Adipocyte (in vitro differentiated cells): ENCODE measurements around the gene WNT2B.
"Not testable (repeated sequence)": the region's sequence is repeated elsewhere in the genome, so short reads cannot be mapped to it uniquely, and the experiment has no call there.

ENCODE experiments used
- DNase-seq: peaks from one replicate; pipeline ENCODE4 v3.0.0-alpha.2; 2015; ENCODE audit warnings: low read depth
- H3K27me3 ChIP-seq: replicated peaks from 2 replicates; pipeline ENCODE4 v1.7.0; 2013; ENCODE audit warnings: mild to moderate bottlenecking, low read length, moderate library complexity; ENCODE audit not compliant: control insufficient read depth, insufficient read depth
- H3K36me3 ChIP-seq: 2 replicates; pipeline ENCODE4 v1.7.0; 2013; ENCODE audit warnings: low read length, mild to moderate bottlenecking, moderate library complexity; ENCODE audit not compliant: control insufficient read depth, insufficient read depth, severe bottlenecking
- H3K4me1 ChIP-seq: 2 replicates; pipeline ENCODE4 v1.7.0; 2013; ENCODE audit warnings: mild to moderate bottlenecking, low read length, moderate library complexity; ENCODE audit not compliant: control insufficient read depth, insufficient read depth
- H3K4me3 ChIP-seq: 2 replicates; pipeline ENCODE4 v1.7.0; 2013; ENCODE audit warnings: mild to moderate bottlenecking, low read length, moderate library complexity
- H3K9ac ChIP-seq: 2 replicates; pipeline ENCODE4 v1.7.0; 2013; ENCODE audit warnings: mild to moderate bottlenecking, low read length, moderate library complexity
- H3K9me3 ChIP-seq: 2 replicates; pipeline ENCODE4 v1.7.0; 2013; ENCODE audit warnings: mild to moderate bottlenecking, low read length, moderate library complexity; ENCODE audit not compliant: control insufficient read depth

The WNT2B gene

DNA sequence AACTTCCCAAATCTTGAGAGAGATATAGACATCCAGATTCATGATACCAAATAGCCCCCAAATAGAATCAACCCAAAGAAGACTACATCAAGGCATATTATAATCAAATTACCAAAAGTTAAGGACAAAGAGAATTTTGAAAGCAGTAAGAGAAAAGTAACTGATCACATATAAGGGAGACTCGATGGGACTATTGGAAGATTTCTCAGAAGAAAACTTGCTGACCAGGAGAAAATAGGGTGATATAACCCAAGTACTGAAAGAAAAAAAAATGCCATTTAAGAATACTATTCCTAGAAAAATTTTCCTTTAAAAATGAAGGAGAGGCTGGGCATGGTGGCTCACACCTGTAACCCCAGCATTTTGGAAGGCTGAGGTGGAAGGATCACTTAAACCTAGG is 30.5 kb upstream of the WNT2B start:
- no peak for DNase-seq
- Histone ChIP-seq H3K36me3 (no peaks in the 10 kb centered on the region), H3K9ac (no peak overlapping the region), H3K4me1 (no peaks in the 10 kb centered on the region), H3K9me3 (peaks cover 29% of the 10 kb centered on the region), H3K27me3 (no peaks in the 10 kb centered on the region), H3K4me3 (no peak overlapping the region)

DNA sequence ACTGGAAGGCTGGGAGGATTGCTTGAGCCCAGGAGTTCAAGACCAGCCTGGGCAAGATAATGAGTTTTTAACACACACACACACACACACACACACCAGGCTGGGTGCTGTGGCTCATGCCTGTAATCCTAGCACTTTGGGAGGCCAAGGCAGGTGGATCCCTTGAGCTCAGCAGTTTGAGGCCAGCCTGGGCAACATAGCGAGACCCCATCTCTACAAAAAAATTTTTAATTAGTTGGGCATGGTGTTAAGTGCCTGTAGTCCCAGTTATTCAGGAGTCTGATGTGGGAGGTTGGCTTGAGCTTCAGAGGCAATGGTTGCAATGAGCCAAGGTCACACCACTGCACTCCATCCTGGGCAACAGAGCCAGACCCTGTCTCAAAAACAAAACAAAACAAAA is 22.7 kb upstream of the WNT2B start:
- not testable (repeated sequence) for H3K9me3 ChIP-seq

DNA sequence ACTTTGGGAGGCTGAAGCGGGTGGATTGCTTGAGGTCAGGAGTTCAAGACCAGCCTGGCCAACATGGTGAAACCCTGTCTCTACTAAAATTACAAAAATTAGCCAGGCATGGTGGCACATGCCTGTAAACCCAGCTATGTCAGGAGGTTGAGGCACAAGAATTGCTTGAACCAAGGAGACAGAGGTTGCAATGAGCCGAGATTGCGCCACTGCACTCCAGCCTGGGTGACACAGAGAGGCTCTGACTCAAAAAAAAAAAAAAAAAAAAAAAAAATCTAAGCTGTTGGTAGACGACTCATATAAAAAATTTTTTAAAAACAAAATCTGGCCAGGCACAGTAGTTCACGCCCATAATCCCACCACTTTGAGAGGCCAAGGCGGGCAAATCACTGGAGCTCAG is 21.1 kb upstream of the WNT2B start:
- H3K9ac ChIP-seq, H3K4me3 ChIP-seq, H3K9me3 ChIP-seq, H3K27me3 ChIP-seq, DNase-seq, H3K36me3 ChIP-seq, H3K4me1 ChIP-seq: not testable (repeated sequence)

More for the DNA sequence above, 22.7 kb upstream of the WNT2B start:
- not testable (repeated sequence) for DNase-seq, H3K4me1 ChIP-seq, H3K36me3 ChIP-seq, H3K9ac ChIP-seq, H3K4me3 ChIP-seq, H3K27me3 ChIP-seq

DNA sequence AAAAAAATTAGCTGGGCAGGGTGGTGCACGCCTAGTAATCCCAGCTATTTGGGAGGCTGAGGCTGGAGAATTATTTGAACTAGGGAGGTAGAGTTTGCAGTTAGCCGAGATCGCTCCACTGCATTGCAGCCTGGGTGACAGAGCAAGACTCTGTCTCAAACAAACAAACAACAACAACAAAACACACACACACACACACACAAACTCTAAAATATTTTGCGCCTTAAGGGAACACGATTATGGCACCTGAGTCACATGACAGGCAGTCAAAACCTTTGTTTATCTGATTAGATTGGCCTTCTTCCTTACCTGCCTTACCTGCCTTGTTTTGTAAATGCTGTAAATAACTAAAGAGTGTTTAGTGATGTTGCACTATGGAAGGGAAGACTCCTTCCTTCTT is 20.6 kb upstream of the WNT2B start:
- DNase-seq: no peak
- Histone ChIP-seq H3K4me1 (no peaks in the 10 kb centered on the region), H3K9me3 (no peaks in the 10 kb centered on the region), H3K36me3 (no peaks in the 10 kb centered on the region), H3K27me3 (no peaks in the 10 kb centered on the region), H3K4me3 (no peak overlapping the region), H3K9ac (no peak overlapping the region)

DNA sequence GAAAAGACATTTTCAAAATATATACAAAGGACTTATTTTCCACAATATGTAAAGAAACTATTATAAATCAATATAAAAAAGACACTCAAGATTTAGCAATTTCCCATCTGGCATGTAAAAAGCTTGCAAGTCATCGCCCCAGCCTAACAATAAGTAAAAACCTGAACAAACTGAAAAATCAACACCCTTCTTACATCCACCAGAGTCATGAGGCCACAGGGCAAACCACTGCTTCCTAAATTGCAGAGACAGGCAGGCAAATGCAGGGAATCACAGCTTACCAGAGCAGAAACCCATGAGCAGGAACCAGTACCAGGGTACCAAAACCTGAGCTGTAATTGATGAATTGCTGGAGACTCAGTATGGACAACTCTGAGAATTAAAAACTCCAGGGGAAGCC is 16.7 kb upstream of the WNT2B start:
- Histone ChIP-seq H3K36me3 (no peaks in the 10 kb centered on the region), H3K4me3 (no peak overlapping the region), H3K4me1 (no peaks in the 10 kb centered on the region), H3K9me3 (no peaks in the 10 kb centered on the region), H3K9ac (no peak overlapping the region), H3K27me3 (no peaks in the 10 kb centered on the region)
- no peak for DNase-seq

- Histone ChIP-seq H3K9ac (no peak overlapping the region), H3K36me3 (no peaks in the 10 kb centered on the region), H3K9me3 (no peaks in the 10 kb centered on the region), H3K4me3 (no peak overlapping the region), H3K27me3 (no peaks in the 10 kb centered on the region), H3K4me1 (no peaks in the 10 kb centered on the region)
- DNase-seq: no peak
These were observed 15.4 kb upstream of the WNT2B start for GRCh38 chr1:112493351-112493750.

DNA sequence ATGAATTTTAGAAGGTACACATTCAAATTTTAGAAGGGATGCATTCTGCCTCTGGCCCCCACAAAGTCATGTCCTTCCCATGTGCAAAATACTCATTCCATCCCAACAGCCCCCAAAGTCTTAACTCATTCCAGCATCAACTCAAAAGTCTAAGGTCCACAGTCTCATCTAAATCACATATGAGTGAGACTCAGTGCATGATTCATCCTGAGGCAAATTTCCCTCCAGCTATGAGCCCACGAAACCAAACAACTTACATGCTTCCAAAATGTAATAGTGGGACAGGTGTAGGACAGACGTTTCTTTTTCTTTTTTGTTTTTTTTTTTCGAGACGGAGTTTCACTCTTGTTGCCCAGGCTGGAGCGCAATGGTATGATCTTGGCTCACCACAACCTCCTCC is 12.5 kb upstream of the WNT2B start:
- H3K36me3 ChIP-seq: no peaks in the 10 kb centered on the region
- H3K4me1 ChIP-seq: no peaks in the 10 kb centered on the region
- H3K9me3 ChIP-seq: no peaks in the 10 kb centered on the region
- no peak overlapping the region for H3K4me3 ChIP-seq
- DNase-seq: no peak
- no peaks in the 10 kb centered on the region for H3K27me3 ChIP-seq
- H3K9ac ChIP-seq: no peak overlapping the region

DNA sequence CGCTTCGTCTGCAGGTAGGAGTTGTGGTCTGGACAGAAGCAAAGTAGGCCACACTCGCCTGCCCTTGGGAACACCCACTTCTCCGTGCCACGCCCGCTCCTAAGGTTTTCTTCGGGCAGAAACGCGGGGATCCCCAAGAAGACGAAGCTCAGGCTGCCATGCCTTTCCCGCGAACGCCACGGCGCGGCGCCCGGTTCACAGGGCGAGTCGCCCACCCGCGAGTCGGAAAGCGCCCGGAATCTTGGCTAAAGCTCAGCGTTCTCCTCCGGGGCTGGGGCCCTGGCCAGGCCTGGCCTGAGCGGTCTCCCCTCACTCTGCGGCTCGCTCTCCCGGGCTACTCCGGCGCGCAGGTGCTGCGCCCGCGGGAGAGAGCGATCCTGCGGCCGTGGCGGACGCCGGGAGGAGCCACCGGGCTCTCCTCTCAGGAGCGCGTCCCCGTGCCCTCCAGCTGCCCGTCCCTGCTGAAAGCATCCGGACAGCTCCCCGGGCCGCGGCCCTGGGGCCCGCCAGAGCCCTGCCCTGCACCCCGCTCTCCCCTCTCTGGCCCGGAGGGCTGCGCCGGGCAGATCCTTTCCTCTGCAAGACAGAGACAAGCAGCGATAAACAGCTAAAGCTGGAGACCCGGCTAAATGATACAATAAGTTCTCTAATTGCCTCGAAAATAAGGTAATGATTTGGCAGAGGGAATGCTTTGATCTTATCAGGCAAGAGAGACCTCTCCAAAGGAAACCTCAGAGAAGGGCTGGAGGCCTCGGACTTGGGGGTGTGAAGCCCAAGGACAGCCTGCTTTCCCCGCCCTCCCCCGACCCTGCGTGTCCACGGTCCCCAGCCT is 6.7 kb upstream of the WNT2B start:
- no peaks in the 10 kb centered on the region for H3K36me3 ChIP-seq
- peaks cover 12% of the 10 kb centered on the region for H3K4me1 ChIP-seq
- H3K4me3 ChIP-seq: peak overlapping the region; percentile 80
- peak overlapping the region; percentile 67 for H3K9ac ChIP-seq
- peaks cover 15% of the 10 kb centered on the region for H3K27me3 ChIP-seq
- H3K9me3 ChIP-seq: no peaks in the 10 kb centered on the region
- DNase-seq: peak; percentile 93

DNA sequence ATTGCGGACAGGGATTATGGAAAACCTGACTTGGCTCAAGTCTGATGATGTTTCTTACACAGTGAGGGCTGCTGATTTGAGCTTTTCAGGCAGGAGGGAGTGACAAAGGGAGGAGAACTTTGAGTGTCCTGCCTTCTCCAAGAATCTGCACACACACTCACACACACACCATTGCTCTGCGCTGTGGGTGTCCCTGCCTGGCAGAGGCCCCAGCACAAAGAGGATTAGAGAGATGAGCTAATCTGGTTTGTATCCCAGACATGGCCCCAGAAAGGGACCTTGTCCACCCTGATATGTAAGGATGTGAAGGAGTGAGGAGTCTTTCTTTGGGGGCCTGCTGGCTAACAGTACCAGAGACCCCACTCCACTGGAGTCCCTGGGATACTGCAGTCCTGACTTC is 5.9 kb upstream of the WNT2B start:
- DNase-seq: peak; percentile 35
- peak overlapping the region; percentile 80 for H3K4me3 ChIP-seq
- H3K27me3 ChIP-seq: peaks cover 23% of the 10 kb centered on the region
- no peaks in the 10 kb centered on the region for H3K9me3 ChIP-seq
- no peaks in the 10 kb centered on the region for H3K36me3 ChIP-seq
- peaks cover 13% of the 10 kb centered on the region for H3K4me1 ChIP-seq
- peak overlapping the region; percentile 67 for H3K9ac ChIP-seq

- peaks cover 19% of the 10 kb centered on the region for H3K4me1 ChIP-seq
- no peak for DNase-seq
- H3K4me3 ChIP-seq: no peak overlapping the region
- H3K36me3 ChIP-seq: no peaks in the 10 kb centered on the region
- H3K27me3 ChIP-seq: peaks cover 31% of the 10 kb centered on the region
- H3K9ac ChIP-seq: no peak overlapping the region
- no peaks in the 10 kb centered on the region for H3K9me3 ChIP-seq
These were observed 4.6 kb upstream of the WNT2B start for GRCh38 chr1:112504001-112504660.

DNA sequence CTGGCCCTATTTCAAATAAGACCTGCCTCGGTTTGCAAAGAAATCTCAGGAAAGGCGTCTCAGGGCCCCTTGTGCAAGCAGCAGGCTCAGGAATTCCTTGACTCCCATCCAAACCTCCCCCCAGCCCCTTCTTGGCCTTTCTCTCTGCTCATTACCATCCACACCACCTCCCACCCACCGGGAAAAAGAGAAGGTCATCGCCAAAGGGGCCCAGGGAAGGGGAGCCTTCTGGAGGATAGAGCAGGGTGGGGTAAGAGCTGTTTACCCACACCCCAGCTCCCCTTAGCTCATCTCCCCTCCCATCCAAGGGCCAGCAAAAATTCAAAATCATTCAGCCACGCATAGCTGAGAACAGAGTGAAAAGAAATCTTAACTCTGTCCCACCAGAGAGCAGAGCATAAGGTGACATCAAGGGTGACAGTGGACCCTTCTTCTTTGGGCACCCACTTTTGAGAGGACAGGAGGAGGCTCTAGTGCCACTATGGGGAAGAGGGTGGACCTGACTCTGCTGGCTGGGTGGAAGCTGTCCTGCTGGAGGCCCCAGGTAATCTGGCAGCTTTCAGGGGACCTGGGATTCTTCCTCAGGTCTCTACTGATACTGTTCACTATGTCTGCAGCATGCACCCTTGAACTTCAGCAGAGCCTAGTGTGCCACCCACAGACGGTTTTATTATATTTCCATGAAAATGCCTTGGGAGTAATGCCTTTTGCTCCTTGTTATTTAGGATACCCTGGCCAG is 3.9 kb upstream of the WNT2B start:
- no peak overlapping the region for H3K4me3 ChIP-seq
- no peaks in the 10 kb centered on the region for H3K9me3 ChIP-seq
- peaks cover 31% of the 10 kb centered on the region for H3K27me3 ChIP-seq
- H3K4me1 ChIP-seq: peaks cover 19% of the 10 kb centered on the region
- no peak overlapping the region for H3K9ac ChIP-seq
- no peak for DNase-seq
- H3K36me3 ChIP-seq: no peaks in the 10 kb centered on the region
